ENCODE results near the gene CIC. TPM values are rescaled to one million over a fixed set of nuclear protein-coding genes. Genes with fewer than 3 reads are reported as not detected.

The CIC gene
- total and polyA plus RNA-seq, 3 experiments from 2014 or later, result 2.7 to 60.4 (median 53.9) TPM

- Histone ChIP-seq H3K36me3 (ENCODE audit: insufficient read depth, low read length) (no peaks in the 10 kb centered on the region), H3K4me3 (ENCODE audit: low read length) (no peak overlapping the region), H3K9me3 (ENCODE audit: low read length) (no peaks in the 10 kb centered on the region), H3K4me1 (ENCODE audit: insufficient read depth, low read length) (peaks cover 8% of the 10 kb centered on the region), H3K27me3 (ENCODE audit: insufficient read depth, low read length, poor library complexity, severe bottlenecking) (peaks cover 28% of the 10 kb centered on the region), H3K27ac (ENCODE audit: low read depth, low read length) (no peak overlapping the region)
- Mint-ChIP-seq H3K27ac (peak overlapping the region in 1 of 8 donors; percentile 39), H3K36me3 (no peaks in the 10 kb centered on the region), H3K4me3 (peak overlapping the region in 5 of 7 donors; percentile 52 to 67 (median 66)), H3K9me3 (no peaks in the 10 kb centered on the region), H3K4me1 (peaks cover 16 to 24% (median 24%) of the 10 kb centered on the region in 3 donors), H3K27me3 (peaks cover 29 to 48% of the 10 kb centered on the region in 2 donors)
- DNase-seq, result no peak
- ChIA-PET POLR2A (no interaction called here), CTCF (no interaction called here)
These were observed 45.0 kb downstream of the CIC start for GRCh38 chr19:42313840-42314755.

- Mint-ChIP-seq H3K27me3 (peaks cover 29 to 48% of the 10 kb centered on the region in 2 donors), H3K36me3 (no peaks in the 10 kb centered on the region), H3K9me3 (no peaks in the 10 kb centered on the region), H3K4me3 (peak overlapping the region in 1 of 7 donors; percentile 52), H3K27ac (no peak overlapping the region), H3K4me1 (peaks cover 16 to 24% (median 24%) of the 10 kb centered on the region in 3 donors)
- CTCF ChIA-PET, result no interaction called here
- no peak for DNase-seq
- POLR2A ChIA-PET, result no interaction called here
- H3K27me3 ChIP-seq (ENCODE audit: insufficient read depth, low read length, poor library complexity, severe bottlenecking), result peaks cover 28% of the 10 kb centered on the region
- no peaks in the 10 kb centered on the region for H3K9me3 ChIP-seq (ENCODE audit: low read length)
- H3K36me3 ChIP-seq (ENCODE audit: insufficient read depth, low read length), result no peaks in the 10 kb centered on the region
- H3K4me1 ChIP-seq (ENCODE audit: insufficient read depth, low read length), result peaks cover 8% of the 10 kb centered on the region
- H3K27ac ChIP-seq (ENCODE audit: low read depth, low read length), result no peak overlapping the region
- H3K4me3 ChIP-seq (ENCODE audit: low read length), result no peak overlapping the region
These were observed 46.0 kb downstream of the CIC start for GRCh38 chr19:42315024-42315423.

- no peak for DNase-seq
- H3K36me3 ChIP-seq (ENCODE audit: insufficient read depth, low read length), result no peaks in the 10 kb centered on the region
- peak overlapping the region in 3 of 7 donors; percentile 1 to 51 (median 13) for H3K4me3 Mint-ChIP-seq
- H3K4me1 Mint-ChIP-seq, result peaks cover 16 to 24% (median 24%) of the 10 kb centered on the region in 3 donors
- peak overlapping the region in 2 of 8 donors; percentile 51 to 77 for H3K27ac Mint-ChIP-seq
- peaks cover 8% of the 10 kb centered on the region for H3K4me1 ChIP-seq (ENCODE audit: insufficient read depth, low read length)
- ChIA-PET CTCF (no interaction called here), POLR2A (no interaction called here)
- H3K27me3 Mint-ChIP-seq, result peaks cover 25 to 40% of the 10 kb centered on the region in 2 donors
- no peaks in the 10 kb centered on the region for H3K9me3 ChIP-seq (ENCODE audit: low read length)
- H3K4me3 ChIP-seq (ENCODE audit: low read length), result no peak overlapping the region
- H3K9me3 Mint-ChIP-seq, result no peaks in the 10 kb centered on the region
- no peak overlapping the region for H3K27ac ChIP-seq (ENCODE audit: low read depth, low read length)
- H3K27me3 ChIP-seq (ENCODE audit: insufficient read depth, low read length, poor library complexity, severe bottlenecking), result peaks cover 25% of the 10 kb centered on the region
- H3K36me3 Mint-ChIP-seq, result no peaks in the 10 kb centered on the region
These were observed 47.5 kb downstream of the CIC start for GRCh38 chr19:42316223-42317211.

- no peak overlapping the region for H3K4me3 Mint-ChIP-seq
- no peaks in the 10 kb centered on the region for H3K9me3 Mint-ChIP-seq
- no peaks in the 10 kb centered on the region for H3K9me3 ChIP-seq (ENCODE audit: low read length)
- H3K27ac Mint-ChIP-seq, result no peak overlapping the region
- no peaks in the 10 kb centered on the region for H3K36me3 ChIP-seq (ENCODE audit: insufficient read depth, low read length)
- peaks cover 17 to 30% of the 10 kb centered on the region in 2 donors for H3K27me3 Mint-ChIP-seq
- ChIA-PET POLR2A (no interaction called here), CTCF (no interaction called here)
- no peak for DNase-seq
- H3K4me1 ChIP-seq (ENCODE audit: insufficient read depth, low read length), result peaks cover 8% of the 10 kb centered on the region
- no peaks in the 10 kb centered on the region for H3K36me3 Mint-ChIP-seq
- H3K4me3 ChIP-seq (ENCODE audit: low read length), result no peak overlapping the region
- H3K27me3 ChIP-seq (ENCODE audit: insufficient read depth, low read length, poor library complexity, severe bottlenecking), result peaks cover 15% of the 10 kb centered on the region
- H3K4me1 Mint-ChIP-seq, result peaks cover 13 to 18% (median 18%) of the 10 kb centered on the region in 3 donors
- no peak overlapping the region for H3K27ac ChIP-seq (ENCODE audit: low read depth, low read length)
These were observed 48.5 kb downstream of the CIC start for GRCh38 chr19:42317535-42317934.

GRCh38 chr19:42322305-42322704 is 53.3 kb downstream of the CIC start:
- CTCF ChIA-PET, result interaction anchor here (1.0 to 2.0 kb wide), 4 partner anchors 13 to 214 kb away, joined by 3 to 10 read pairs (median 4); no protein-coding TSS in a partner anchor
- Mint-ChIP-seq H3K36me3 (peaks cover 0 to 7% (median 0%) of the 10 kb centered on the region in 3 donors), H3K4me3 (peak overlapping the region in 1 of 7 donors; percentile 29), H3K27ac (no peak overlapping the region), H3K27me3 (peaks cover 14 to 15% of the 10 kb centered on the region in 2 donors), H3K4me1 (peaks cover 15 to 28% (median 19%) of the 10 kb centered on the region in 3 donors), H3K9me3 (no peaks in the 10 kb centered on the region)
- no peak for DNase-seq
- H3K9me3 ChIP-seq (ENCODE audit: low read length), result no peaks in the 10 kb centered on the region
- H3K27me3 ChIP-seq (ENCODE audit: insufficient read depth, low read length, poor library complexity, severe bottlenecking), result peaks cover 3% of the 10 kb centered on the region
- H3K36me3 ChIP-seq (ENCODE audit: insufficient read depth, low read length), result no peaks in the 10 kb centered on the region
- no peak overlapping the region for H3K27ac ChIP-seq (ENCODE audit: low read depth, low read length)
- POLR2A ChIA-PET, result no interaction called here
- peaks cover 21% of the 10 kb centered on the region for H3K4me1 ChIP-seq (ENCODE audit: insufficient read depth, low read length)
- no peak overlapping the region for H3K4me3 ChIP-seq (ENCODE audit: low read length)

GRCh38 chr19:42323473-42323851 is 54.4 kb downstream of the CIC start:
- no peaks in the 10 kb centered on the region for H3K9me3 ChIP-seq (ENCODE audit: low read length)
- no peak overlapping the region for H3K27ac Mint-ChIP-seq
- H3K4me1 ChIP-seq (ENCODE audit: insufficient read depth, low read length), result peaks cover 23% of the 10 kb centered on the region
- peaks cover 15 to 36% (median 19%) of the 10 kb centered on the region in 3 donors for H3K4me1 Mint-ChIP-seq
- ChIA-PET CTCF (interaction anchor here (1.6 kb wide), 1 partner anchor 215 kb away, joined by 4 read pairs; no protein-coding TSS in a partner anchor), POLR2A (interaction anchor here (1.3 kb wide), 1 partner anchor 148 kb away, joined by 4 read pairs; no protein-coding TSS in a partner anchor)
- H3K27me3 Mint-ChIP-seq, result peaks cover 14 to 15% of the 10 kb centered on the region in 2 donors
- H3K4me3 ChIP-seq (ENCODE audit: low read length), result no peak overlapping the region
- DNase-seq, result no peak
- peaks cover 0 to 7% (median 0%) of the 10 kb centered on the region in 3 donors for H3K36me3 Mint-ChIP-seq
- H3K9me3 Mint-ChIP-seq, result no peaks in the 10 kb centered on the region
- no peaks in the 10 kb centered on the region for H3K36me3 ChIP-seq (ENCODE audit: insufficient read depth, low read length)
- no peak overlapping the region for H3K27ac ChIP-seq (ENCODE audit: low read depth, low read length)
- peaks cover 3% of the 10 kb centered on the region for H3K27me3 ChIP-seq (ENCODE audit: insufficient read depth, low read length, poor library complexity, severe bottlenecking)
- H3K4me3 Mint-ChIP-seq, result peak overlapping the region; percentile 23 to 65 (median 46)

GRCh38 chr19:42323852-42324654 is 55.0 kb downstream of the CIC start:
- Histone ChIP-seq H3K4me1 (ENCODE audit: insufficient read depth, low read length) (peaks cover 23% of the 10 kb centered on the region), H3K27ac (ENCODE audit: low read depth, low read length) (no peak overlapping the region), H3K4me3 (ENCODE audit: low read length) (no peak overlapping the region), H3K36me3 (ENCODE audit: insufficient read depth, low read length) (no peaks in the 10 kb centered on the region), H3K27me3 (ENCODE audit: insufficient read depth, low read length, poor library complexity, severe bottlenecking) (peaks cover 3% of the 10 kb centered on the region), H3K9me3 (ENCODE audit: low read length) (no peaks in the 10 kb centered on the region)
- DNase-seq, result no peak
- Mint-ChIP-seq H3K9me3 (no peaks in the 10 kb centered on the region), H3K4me1 (peaks cover 18 to 38% (median 21%) of the 10 kb centered on the region in 3 donors), H3K36me3 (peaks cover 0 to 7% (median 0%) of the 10 kb centered on the region in 3 donors), H3K27ac (no peak overlapping the region), H3K27me3 (peaks cover 14 to 15% of the 10 kb centered on the region in 2 donors), H3K4me3 (peak overlapping the region in 3 of 7 donors; percentile 41 to 61 (median 56))
- CTCF ChIA-PET, result interaction anchor here (1.6 kb wide), 1 partner anchor 215 kb away, joined by 4 read pairs; no protein-coding TSS in a partner anchor
- POLR2A ChIA-PET, result interaction anchor here (1.3 kb wide), 1 partner anchor 148 kb away, joined by 4 read pairs; no protein-coding TSS in a partner anchor

Measured in CD8-positive, alpha-beta memory T cell (primary cell).